GM12872 (cell line): Measurements from ENCODE around the gene NPY2R.

ENCODE experiments used
- TF ChIP-seq, protein P1 (sequence below): IDR thresholded peaks from 3 replicates; pipeline ENCODE4 v1.5.1; 2011; ENCODE audit warnings: low read depth, mild to moderate bottlenecking, low read length, moderate library complexity; ENCODE audit not compliant: insufficient read depth

Gene NPY2R

DNA sequence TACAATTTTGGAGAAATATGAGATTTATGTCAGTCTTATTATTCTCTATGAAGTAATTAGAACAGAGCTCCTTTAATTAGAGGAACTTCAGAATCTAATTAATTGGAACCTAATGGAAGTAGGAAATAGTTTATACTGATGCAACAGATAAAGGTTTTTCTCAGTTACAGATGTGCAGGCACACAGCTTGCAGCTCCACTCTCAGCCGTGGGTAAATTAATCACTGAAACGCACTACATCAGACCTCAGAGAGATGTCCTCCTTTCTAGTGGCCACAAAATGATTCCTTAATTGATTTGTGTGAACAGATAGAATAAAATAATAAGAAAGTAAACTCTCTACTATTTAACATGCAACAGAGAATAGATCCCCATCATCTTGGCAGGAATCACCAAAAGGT is 21.5 kb upstream of the NPY2R start:
- TF ChIP-seq, protein P1, sequence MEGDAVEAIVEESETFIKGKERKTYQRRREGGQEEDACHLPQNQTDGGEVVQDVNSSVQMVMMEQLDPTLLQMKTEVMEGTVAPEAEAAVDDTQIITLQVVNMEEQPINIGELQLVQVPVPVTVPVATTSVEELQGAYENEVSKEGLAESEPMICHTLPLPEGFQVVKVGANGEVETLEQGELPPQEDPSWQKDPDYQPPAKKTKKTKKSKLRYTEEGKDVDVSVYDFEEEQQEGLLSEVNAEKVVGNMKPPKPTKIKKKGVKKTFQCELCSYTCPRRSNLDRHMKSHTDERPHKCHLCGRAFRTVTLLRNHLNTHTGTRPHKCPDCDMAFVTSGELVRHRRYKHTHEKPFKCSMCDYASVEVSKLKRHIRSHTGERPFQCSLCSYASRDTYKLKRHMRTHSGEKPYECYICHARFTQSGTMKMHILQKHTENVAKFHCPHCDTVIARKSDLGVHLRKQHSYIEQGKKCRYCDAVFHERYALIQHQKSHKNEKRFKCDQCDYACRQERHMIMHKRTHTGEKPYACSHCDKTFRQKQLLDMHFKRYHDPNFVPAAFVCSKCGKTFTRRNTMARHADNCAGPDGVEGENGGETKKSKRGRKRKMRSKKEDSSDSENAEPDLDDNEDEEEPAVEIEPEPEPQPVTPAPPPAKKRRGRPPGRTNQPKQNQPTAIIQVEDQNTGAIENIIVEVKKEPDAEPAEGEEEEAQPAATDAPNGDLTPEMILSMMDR: no peak

DNA sequence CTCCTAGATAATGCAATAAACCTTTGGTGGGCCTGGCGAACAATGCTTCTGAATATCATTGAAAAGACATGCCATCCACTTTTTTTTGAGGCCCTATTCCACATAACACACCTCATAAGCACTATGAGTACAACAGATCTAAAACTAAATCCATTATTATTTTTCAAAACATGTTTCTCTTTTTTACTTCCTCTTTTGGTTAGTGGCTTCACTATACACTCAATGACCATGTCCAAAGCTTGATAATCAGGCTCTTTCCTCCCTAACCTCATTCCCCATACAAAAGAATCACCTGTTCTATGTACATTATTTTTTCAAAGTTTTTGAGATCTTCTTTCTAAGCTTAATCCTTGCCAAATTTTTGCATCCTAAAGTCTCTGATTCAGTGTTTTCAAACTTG is 20.4 kb upstream of the NPY2R start:
- TF ChIP-seq, protein P1: no peak

DNA sequence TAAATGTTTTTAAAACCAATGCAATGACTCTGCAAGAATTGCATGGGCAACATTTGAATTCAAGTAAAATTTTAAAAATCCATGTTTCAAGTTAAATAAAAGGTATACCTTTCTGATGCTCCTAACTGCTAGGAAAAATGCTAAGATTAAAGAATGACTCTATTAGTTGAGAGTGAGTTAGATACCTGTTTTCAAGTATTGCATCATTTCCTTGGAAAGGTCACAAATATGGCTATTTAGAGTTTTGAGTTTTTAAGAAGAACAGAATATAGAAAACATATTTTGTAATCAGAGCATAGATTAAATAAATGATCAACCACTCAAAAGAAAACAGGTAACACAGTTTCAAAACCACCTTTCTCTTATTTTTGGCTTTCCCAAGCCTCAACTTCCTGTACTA is 18.3 kb upstream of the NPY2R start:
- TF ChIP-seq, protein P1: no peak

DNA sequence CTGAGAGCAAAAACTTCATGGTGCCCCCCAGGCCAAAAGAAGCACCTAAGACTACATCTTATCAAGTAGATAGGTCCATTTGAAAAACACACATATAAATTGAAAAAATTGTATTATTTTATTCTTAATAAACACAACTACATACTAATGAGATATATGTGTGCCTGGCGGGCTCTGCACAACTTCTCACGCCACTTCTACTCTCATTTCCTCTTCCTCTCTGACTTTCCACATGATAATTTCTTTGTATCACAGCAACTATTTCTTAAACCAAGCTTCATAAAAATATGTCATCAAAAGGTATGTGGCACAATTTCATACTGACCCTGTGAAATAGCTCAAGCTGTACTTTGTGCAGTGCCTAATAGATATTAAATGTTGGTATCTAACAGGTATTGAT is 10.7 kb upstream of the NPY2R start:
- TF ChIP-seq, protein P1: no peak

DNA sequence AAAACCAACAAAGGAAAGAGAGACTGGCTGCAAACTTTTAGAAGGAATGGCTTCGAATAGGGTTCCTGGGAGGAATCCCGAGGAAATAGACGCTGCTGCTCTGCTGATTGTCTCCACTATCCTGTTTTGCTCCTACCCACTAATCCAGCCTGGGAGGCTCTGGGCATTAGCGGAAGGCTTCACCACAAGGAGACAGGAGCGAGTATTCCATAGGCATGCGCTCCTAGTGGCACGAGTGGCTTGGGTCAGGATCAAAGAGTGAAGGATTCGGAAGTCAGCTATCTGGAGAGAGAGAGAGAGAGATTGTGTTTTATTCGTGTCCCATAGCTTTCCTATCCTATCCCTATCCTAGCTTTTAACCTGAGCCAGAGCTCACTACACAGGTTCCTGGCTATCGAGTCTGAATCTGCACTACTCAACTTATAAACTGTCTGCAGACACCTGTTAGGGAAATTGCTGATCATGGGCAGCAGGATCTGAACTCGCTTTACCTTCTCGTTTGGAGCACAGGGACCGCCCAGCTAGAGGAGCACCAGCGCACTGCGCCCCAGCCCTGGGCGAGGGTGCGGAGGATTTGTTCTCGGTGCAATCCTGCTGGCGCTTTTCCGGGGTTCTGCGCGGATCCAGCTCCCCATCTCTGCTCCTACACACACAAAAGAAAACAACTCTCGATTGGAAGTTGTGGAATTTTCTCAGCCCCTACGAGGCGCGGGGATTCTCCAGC is 740 bp upstream of the NPY2R start:
- TF ChIP-seq, protein P1: no peak

DNA sequence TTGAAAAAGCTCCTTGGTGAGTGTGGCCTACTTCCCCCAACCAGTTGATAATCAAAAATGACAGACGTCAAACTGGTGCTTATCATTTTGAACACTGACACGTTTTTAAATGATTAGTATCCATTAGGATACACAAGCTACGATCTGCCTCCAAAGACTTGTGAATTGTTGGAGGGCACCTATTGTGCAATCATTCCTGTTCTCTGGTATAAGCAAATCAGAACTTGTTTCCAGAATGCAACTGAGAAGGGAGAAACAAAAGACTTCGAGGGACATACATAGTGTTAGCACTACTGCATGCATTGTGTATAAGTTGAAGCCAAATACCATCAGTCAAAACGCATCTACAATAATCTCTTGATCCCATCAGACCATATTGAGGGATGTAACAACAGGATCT is 11.6 kb downstream of the NPY2R start:
- TF ChIP-seq, protein P1: no peak

DNA sequence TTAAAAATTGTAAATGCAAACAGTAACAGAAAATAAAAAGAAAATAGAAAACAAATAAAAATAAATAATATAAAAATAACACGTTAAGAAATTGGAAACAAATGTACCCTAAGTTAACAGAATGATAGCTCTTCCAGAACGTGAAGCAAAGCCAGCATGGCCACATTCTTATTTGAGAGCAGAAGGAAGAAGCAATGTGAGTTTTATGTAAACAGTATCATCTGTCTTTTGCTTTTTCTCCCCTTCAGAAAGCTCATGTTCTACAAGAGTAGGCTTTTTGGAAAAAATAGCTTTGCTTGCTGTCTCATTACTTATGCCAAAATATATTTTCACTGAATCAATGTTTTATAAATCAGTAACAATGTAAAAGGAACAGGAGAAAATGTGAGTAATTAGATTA is 18.7 kb downstream of the NPY2R start:
- TF ChIP-seq, protein P1: no peak
